Measurements from ENCODE around the gene TGFBR2.

TGFBR2 gene

DNA sequence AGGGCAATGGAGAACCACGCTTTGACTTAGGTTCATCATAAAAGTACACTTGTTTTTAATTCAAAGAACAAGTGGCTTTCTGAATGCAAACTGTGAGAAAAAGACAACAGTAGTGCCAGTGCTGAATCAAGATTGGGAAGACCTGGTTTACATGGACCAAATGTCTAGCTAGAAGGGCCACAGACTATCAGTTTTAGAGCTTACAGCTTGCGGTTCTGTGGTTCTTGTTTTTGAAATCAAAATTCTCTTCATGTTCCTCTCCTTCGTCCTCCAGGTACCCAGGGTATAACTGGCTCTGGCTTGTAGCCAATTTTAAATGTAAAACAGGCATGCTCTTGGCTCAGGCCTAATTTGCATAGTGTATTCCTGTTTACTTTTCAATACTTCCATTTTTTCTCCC is 124.6 kb downstream of the TGFBR2 start:
- DNase-seq (ENCODE audit: low read depth), result no peak
- no peak overlapping the region for H3K4me3 ChIP-seq (ENCODE audit: low read depth, low read length)

DNA sequence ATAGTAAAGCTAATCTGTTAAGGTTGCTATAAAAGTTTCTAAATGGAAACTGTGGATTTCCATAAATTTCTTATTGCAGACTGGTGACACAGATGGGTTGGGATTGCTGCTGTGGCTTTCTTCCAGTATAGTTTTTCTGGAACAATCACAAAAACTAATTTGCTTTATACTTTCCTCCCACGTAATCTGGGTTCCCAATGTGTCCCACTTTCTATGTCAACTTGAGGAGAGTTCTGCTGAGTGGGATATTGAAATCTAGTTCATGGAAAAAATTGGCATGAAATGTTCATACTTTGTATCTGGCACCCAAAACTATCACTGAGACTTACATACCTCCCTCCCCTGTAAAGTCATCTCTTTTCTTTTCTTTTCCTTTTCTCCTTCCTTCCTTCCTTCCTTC is 126.8 kb downstream of the TGFBR2 start:
- no peak overlapping the region for H3K4me3 ChIP-seq (ENCODE audit: low read depth, low read length)
- no peak for DNase-seq (ENCODE audit: low read depth)

DNA sequence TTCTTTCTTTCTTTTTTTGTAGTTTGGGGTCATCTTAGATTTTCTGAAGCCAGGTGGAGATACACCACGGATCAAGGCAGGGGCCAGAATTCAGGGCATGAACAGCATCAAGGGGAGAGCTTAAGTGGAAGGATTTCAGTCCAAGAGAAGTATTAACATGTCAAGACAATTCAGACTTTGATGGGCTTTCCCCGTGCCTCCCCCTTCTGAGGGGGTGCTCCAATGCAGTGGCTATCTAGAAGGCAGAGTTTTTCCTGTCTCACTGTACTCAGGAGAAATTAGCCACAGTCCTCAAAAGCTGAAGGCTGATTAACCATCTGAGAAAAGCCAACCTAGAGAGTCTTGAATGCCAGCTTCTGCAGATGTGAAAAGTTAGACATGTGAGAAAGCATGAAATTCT is 127.3 kb downstream of the TGFBR2 start:
- no peak overlapping the region for H3K4me3 ChIP-seq (ENCODE audit: low read depth, low read length)
- no peak for DNase-seq (ENCODE audit: low read depth)

DNA sequence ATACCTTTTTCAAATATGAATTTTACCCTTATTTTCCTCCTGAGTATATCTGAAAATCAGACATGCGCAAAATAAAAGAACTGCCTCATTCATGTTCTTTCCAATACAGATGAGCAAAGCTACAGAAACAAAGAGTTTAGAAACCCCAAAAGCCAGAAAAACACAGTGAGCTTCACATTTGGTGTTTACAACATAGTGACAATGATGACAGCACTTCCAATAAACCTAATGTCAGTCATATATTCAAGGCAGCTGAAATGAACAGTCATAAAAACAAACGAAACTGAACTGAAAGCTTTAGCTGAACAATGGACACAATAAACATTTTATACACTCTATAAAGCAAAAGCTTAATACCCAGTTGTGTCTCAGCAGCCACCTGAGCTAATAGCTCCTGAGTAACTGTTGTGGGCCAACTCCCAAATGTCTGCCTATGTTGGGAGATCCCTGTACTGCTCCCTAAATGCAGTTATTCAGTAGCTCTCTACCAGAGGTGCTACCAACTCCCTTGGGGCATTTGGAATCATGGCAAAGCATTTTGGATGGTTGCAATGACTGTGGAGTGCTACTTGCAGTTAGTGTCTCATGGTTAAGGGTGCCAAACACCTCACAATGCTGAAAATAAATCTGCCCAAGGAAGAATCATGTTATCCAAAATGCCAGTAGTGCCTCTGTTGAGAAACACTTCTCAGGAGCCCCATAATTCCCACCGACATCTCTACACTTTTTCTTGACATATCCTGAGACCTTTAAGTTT is 131.5 kb downstream of the TGFBR2 start:
- no peak for DNase-seq (ENCODE audit: low read depth)

DNA sequence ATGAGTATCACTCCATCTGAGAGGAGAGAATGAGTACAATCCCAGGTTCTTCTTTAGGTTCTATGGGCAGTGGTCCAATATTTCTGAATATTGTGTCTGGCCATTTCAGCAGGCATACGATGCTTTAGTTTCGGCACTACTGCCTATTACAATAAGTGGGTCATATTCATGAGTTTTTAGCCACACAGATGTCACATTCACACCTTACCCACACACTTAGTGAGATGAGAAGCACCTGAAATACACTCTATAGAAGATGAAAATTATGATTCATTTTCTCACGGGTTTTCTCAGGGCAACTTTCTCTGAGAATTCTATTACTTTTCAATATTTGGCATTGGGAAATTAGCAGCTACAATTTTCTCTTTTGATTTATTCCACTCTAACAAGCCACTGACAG is 132.2 kb downstream of the TGFBR2 start:
- H3K4me3 ChIP-seq (ENCODE audit: low read depth, low read length), result no peak overlapping the region
- DNase-seq (ENCODE audit: low read depth), result no peak

More for the DNA sequence above, 131.5 kb downstream of the TGFBR2 start:
- H3K4me3 ChIP-seq (ENCODE audit: low read depth, low read length), result no peak overlapping the region

DNA sequence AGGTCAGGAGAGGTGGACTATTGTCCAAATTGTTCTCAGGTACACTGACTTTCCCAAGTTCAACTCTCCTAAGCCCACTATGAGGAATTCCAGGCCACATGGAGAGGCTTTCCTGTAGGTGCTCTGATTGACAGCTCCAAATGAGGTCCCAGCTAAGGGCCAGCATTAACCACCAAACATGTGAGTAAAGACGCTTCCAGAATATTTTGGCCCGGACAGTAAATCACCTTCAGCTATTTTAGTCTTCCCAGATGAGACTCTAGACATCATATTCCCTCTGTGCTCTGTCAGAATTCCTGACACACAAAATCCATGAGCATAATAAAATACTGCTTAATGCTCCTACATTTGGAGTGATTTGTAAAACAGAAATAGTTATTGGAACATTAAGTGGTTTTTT is 135.5 kb downstream of the TGFBR2 start:
- H3K4me3 ChIP-seq (ENCODE audit: low read depth, low read length), result no peak overlapping the region
- no peak for DNase-seq (ENCODE audit: low read depth)

DNA sequence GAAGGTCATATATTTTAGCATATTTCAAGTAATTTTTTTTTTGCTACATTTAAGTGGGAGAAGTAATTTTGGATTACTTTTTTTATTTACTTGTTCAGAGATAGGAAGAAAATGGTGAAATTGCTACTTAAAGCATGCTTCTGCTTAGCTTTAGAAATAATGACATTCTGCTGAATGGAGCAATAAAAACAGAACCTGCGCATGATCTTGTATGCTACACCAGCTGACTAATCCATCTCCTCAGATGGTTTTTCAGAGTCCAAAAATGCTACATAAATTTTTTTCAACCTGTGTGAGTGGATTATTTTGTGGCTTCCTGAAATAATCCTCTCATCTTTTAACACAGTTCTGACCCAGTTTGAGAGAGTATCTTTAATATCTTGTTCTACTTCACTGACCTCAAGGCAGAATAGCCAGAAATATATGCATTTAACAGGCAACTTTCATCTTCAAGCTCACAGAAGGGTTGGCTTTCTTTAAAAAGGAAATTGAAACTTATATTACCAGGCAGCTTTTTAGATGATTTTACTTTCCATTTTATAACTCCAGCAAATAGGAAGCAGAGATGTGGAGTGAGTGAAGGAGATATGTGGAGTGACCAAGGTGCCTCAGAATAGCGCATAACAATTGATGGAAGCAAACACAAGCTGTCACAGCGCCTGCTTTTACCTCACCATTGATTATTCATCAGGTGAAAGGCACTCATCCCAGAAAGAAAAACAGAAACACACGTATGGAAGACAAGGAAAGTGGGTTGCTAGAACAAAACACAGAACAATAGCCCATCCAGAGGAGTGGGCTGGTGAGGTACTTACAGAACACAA is 136.6 kb downstream of the TGFBR2 start:
- no peak overlapping the region for H3K4me3 ChIP-seq (ENCODE audit: low read depth, low read length)
- no peak for DNase-seq (ENCODE audit: low read depth)

All from skeletal muscle cell (primary cell).